Measurements from ENCODE around the gene MED10. TPM values are rescaled to one million over a fixed set of nuclear protein-coding genes. Genes with fewer than 3 reads are reported as not detected.

MED10 gene
- total and polyA plus RNA-seq, 4 experiments from 2014 or later: 61.2 to 147 (median 84.7) TPM

DNA sequence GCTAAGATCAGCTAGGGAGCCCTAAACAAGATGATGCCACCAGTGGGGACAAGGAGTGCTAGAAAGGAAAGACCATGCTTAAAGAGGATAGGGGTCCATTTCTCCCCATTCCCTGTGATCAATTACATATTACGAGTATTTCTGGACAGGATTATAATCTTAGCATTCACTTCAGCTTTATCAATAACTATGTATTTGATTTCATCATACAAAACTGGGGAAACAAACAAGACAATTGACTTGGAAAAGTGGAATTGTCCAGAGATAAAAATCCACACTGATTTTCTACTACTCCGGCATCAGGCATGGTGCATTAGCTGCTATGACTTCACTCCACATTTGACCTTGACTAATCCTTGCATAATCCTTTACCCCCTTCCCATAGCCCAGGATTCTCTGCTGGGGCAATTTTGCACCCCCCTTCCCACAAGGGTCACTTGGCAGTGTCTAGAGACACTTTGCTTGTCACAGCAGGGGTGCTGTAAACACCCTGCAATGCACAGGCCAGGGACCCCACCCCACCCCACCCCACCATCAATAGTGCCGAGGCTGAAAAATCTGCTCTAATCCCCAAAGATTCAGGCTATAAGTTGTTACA lies 40.4 kb upstream of the MED10 start:
- Histone ChIP-seq H3K27me3 (ENCODE audit: insufficient read depth, low read length) (no peaks in the 10 kb centered on the region), H3K36me3 (ENCODE audit: insufficient read depth, low read length) (no peaks in the 10 kb centered on the region), H3K9me3 (ENCODE audit: control insufficient read depth in 1 of 2, low read length in 2 of 2) (no peaks in the 10 kb centered on the region), H3K4me3 (ENCODE audit: low read length in 2 of 2) (no peak overlapping the region), H3K4me1 (ENCODE audit: insufficient read depth, low read length) (no peaks in the 10 kb centered on the region), H3K27ac (ENCODE audit: low read depth, low read length) (no peak overlapping the region)
- intact Hi-C loops (cut with micrococcal nuclease): no loop called here
- Mint-ChIP-seq H3K9me3 (no peaks in the 10 kb centered on the region), H3K36me3 (no peaks in the 10 kb centered on the region), H3K4me1 (no peaks in the 10 kb centered on the region), H3K27ac (no peak overlapping the region), H3K4me3 (no peak overlapping the region), H3K27me3 (peaks cover 5% of the 10 kb centered on the region in 2 donors)
- DNase-seq: no peak
- ChIA-PET CTCF (ENCODE audit: partially characterized antibody) (no interaction called here), POLR2A (ENCODE audit: partially characterized antibody) (no interaction called here)

DNA sequence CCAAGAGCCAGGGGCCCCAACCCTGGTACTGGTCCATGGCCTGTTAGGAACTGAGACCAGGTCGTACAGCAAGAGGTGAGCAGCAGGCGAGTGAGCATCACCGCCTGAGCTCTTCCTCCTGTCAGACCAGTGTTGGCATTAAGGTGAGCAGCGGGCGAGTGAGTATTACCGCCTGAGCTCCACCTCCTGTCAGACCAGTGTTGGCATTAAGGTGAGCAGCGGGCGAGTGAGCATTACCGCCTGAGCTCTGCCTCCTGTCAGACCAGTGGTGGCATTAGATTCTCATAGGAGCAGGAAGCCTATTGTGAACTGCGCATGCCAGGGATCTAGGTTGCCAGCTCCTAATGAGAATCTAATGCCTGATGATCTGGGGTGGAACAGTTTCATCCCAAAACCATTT lies 39.3 kb upstream of the MED10 start:
- no peaks in the 10 kb centered on the region for H3K4me1 ChIP-seq (ENCODE audit: insufficient read depth, low read length)
- CTCF ChIA-PET (ENCODE audit: partially characterized antibody): no interaction called here
- H3K9me3 Mint-ChIP-seq: no peaks in the 10 kb centered on the region
- H3K27me3 ChIP-seq (ENCODE audit: insufficient read depth, low read length): no peaks in the 10 kb centered on the region
- intact Hi-C loops (cut with micrococcal nuclease): no loop called here
- no peaks in the 10 kb centered on the region for H3K36me3 Mint-ChIP-seq
- no peak overlapping the region for H3K4me3 ChIP-seq (ENCODE audit: low read length in 2 of 2)
- POLR2A ChIA-PET (ENCODE audit: partially characterized antibody): interaction anchor here (0.7 kb wide), 1 partner anchor 44 kb away, joined by 4 read pairs; no protein-coding TSS in a partner anchor
- H3K27ac Mint-ChIP-seq: no peak overlapping the region
- no peaks in the 10 kb centered on the region for H3K36me3 ChIP-seq (ENCODE audit: insufficient read depth, low read length)
- no peak overlapping the region for H3K4me3 Mint-ChIP-seq
- H3K9me3 ChIP-seq (ENCODE audit: control insufficient read depth in 1 of 2, low read length in 2 of 2): no peaks in the 10 kb centered on the region
- no peaks in the 10 kb centered on the region for H3K4me1 Mint-ChIP-seq
- no peak overlapping the region for H3K27ac ChIP-seq (ENCODE audit: low read depth, low read length)
- peaks cover 4 to 5% of the 10 kb centered on the region in 2 donors for H3K27me3 Mint-ChIP-seq
- DNase-seq: no peak

DNA sequence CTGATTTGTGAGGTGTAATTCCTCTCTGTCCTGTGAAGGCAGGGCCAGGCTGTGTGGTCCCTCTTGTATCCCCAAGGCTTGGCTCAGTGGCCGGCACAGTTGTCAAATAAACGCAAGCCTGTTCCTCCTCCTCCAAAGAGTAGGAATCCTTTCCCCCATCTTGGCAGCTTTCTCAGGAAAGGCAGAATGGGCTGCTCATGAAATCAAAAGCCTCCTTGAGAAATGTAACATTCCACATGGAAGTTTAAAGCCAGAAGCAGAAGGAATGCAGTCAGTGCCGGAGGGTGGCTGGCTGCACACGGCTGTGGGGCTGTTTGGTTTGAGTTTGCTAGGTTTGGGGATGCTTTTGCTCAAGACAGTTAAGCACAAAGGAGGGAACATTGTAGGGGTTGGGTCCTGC lies 34.5 kb upstream of the MED10 start:
- Mint-ChIP-seq H3K27me3 (peaks cover 1 to 15% of the 10 kb centered on the region in 2 donors), H3K4me3 (no peak overlapping the region)

DNA sequence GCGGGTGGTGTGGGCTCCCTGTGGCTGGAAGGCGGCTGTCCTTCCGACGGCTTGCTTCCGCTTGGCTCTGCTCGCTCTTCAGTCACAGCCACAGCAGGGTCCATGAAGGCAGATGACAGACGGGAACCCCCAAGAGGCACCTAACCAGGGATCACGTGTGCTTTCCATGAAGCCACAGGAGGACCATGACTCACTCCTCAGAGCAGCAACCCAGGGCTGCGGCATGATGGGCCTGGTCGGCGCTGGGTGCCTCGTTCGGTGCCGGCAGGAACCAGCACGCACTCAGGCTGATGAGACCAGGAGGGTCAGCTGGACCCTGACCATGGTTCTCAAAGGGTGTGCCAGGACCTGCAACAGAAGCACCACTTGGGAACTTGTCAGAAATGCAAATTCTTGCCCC lies 32.8 kb upstream of the MED10 start:
- no peak overlapping the region for H3K27ac Mint-ChIP-seq
- peaks cover 0 to 4% (median 0%) of the 10 kb centered on the region in 8 donors for H3K9me3 Mint-ChIP-seq
- H3K4me1 ChIP-seq (ENCODE audit: insufficient read depth, low read length): no peaks in the 10 kb centered on the region
- ChIA-PET POLR2A (ENCODE audit: partially characterized antibody) (no interaction called here), CTCF (ENCODE audit: partially characterized antibody) (no interaction called here)
- H3K4me3 Mint-ChIP-seq: no peak overlapping the region
- no peak overlapping the region for H3K4me3 ChIP-seq (ENCODE audit: low read length in 2 of 2)
- H3K27me3 Mint-ChIP-seq: peaks cover 3 to 15% of the 10 kb centered on the region in 2 donors
- no peaks in the 10 kb centered on the region for H3K4me1 Mint-ChIP-seq
- no peaks in the 10 kb centered on the region for H3K9me3 ChIP-seq (ENCODE audit: control insufficient read depth in 1 of 2, low read length in 2 of 2)
- H3K27ac ChIP-seq (ENCODE audit: low read depth, low read length): no peak overlapping the region
- H3K36me3 Mint-ChIP-seq: no peaks in the 10 kb centered on the region
- no peak for DNase-seq
- H3K36me3 ChIP-seq (ENCODE audit: insufficient read depth, low read length): no peaks in the 10 kb centered on the region
- intact Hi-C loops (cut with micrococcal nuclease): no loop called here
- H3K27me3 ChIP-seq (ENCODE audit: insufficient read depth, low read length): peaks cover 3% of the 10 kb centered on the region

More for the DNA sequence above, 34.5 kb upstream of the MED10 start:
- intact Hi-C loops (cut with micrococcal nuclease): no loop called here
- Histone ChIP-seq H3K27ac (ENCODE audit: low read depth, low read length) (no peak overlapping the region), H3K4me3 (ENCODE audit: low read length in 2 of 2) (no peak overlapping the region), H3K4me1 (ENCODE audit: insufficient read depth, low read length) (no peaks in the 10 kb centered on the region), H3K9me3 (ENCODE audit: control insufficient read depth in 1 of 2, low read length in 2 of 2) (no peaks in the 10 kb centered on the region), H3K36me3 (ENCODE audit: insufficient read depth, low read length) (no peaks in the 10 kb centered on the region), H3K27me3 (ENCODE audit: insufficient read depth, low read length) (peaks cover 1% of the 10 kb centered on the region)
- H3K36me3 Mint-ChIP-seq: no peaks in the 10 kb centered on the region
- DNase-seq: no peak
- POLR2A ChIA-PET (ENCODE audit: partially characterized antibody): no interaction called here
- H3K4me1 Mint-ChIP-seq: no peaks in the 10 kb centered on the region
- CTCF ChIA-PET (ENCODE audit: partially characterized antibody): no interaction called here
- no peak overlapping the region for H3K27ac Mint-ChIP-seq
- H3K9me3 Mint-ChIP-seq: peaks cover 0 to 4% (median 0%) of the 10 kb centered on the region in 8 donors

DNA sequence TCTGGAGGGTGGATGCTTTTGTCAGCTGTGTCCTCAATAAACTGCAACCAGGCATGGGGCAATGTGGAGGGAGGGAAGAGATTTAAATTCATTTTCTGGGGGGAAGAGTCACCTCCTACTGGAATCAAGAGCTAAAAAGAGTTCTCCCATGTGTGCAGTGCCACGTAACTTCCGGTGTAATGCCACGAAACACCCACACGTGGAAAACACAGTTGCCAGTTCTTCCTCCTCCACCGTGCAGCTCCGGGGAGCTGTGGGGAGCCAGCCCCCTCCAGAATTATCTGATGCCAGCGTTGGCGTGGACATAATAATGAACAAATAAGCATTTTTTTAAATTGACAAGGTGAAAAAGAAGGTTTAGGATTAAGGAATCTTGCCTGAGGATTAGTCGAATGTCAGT lies 32.1 kb upstream of the MED10 start:
- intact Hi-C loops (cut with micrococcal nuclease): no loop called here
- Mint-ChIP-seq H3K27me3 (peaks cover 3 to 13% of the 10 kb centered on the region in 2 donors), H3K27ac (no peak overlapping the region), H3K4me3 (no peak overlapping the region), H3K9me3 (peaks cover 0 to 4% (median 0%) of the 10 kb centered on the region in 8 donors), H3K4me1 (no peaks in the 10 kb centered on the region), H3K36me3 (no peaks in the 10 kb centered on the region)
- Histone ChIP-seq H3K27me3 (ENCODE audit: insufficient read depth, low read length) (peaks cover 3% of the 10 kb centered on the region), H3K9me3 (ENCODE audit: control insufficient read depth in 1 of 2, low read length in 2 of 2) (no peaks in the 10 kb centered on the region), H3K27ac (ENCODE audit: low read depth, low read length) (no peak overlapping the region), H3K4me1 (ENCODE audit: insufficient read depth, low read length) (no peaks in the 10 kb centered on the region), H3K4me3 (ENCODE audit: low read length in 2 of 2) (no peak overlapping the region), H3K36me3 (ENCODE audit: insufficient read depth, low read length) (no peaks in the 10 kb centered on the region)
- ChIA-PET CTCF (ENCODE audit: partially characterized antibody) (no interaction called here), POLR2A (ENCODE audit: partially characterized antibody) (no interaction called here)
- DNase-seq: no peak

DNA sequence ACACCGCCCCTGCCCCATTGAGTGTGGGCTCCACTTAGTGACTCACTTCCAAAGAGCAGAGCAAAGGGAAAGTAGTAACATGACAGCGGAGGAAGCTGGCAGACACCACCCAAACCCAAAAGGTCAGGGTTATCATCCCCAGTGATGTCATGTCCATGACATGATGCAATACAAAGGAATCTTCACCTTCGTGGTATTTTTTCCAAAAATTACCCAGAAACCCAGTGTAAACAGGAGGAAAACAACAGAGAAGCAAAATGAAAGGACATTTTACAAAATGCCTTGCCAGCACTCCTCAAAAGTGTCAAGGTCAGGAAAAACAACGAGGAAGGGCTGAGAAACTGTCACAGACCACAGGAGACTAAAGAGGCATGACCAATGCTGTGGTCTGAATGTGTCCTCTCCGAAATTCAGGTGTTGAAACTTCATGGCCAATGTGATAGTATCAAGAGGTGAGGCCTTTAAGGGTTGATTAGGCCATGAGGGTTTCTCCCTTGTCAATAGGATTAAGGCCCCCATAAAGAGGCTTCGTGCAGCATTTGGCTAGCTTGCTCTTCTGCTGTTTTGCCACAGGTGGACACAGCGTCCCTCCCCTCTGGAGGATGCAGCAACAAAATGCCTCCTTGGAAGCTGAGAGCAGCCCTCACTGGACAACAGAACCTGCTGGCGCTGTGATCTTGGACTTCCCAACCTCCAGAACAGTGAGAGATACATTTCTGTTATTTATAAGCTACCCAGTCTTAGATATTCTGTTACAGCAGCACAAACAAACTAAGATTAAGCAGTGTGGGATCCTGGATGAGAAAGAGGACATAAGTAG lies 30.5 kb upstream of the MED10 start:
- Histone ChIP-seq H3K36me3 (ENCODE audit: insufficient read depth, low read length) (no peaks in the 10 kb centered on the region), H3K27me3 (ENCODE audit: insufficient read depth, low read length) (peaks cover 3% of the 10 kb centered on the region), H3K9me3 (ENCODE audit: control insufficient read depth in 1 of 2, low read length in 2 of 2) (no peaks in the 10 kb centered on the region), H3K27ac (ENCODE audit: low read depth, low read length) (no peak overlapping the region), H3K4me1 (ENCODE audit: insufficient read depth, low read length) (no peaks in the 10 kb centered on the region), H3K4me3 (ENCODE audit: low read length in 2 of 2) (no peak overlapping the region)
- no peak overlapping the region for H3K4me3 Mint-ChIP-seq
- intact Hi-C loops (cut with micrococcal nuclease): no loop called here
- ChIA-PET CTCF (ENCODE audit: partially characterized antibody) (no interaction called here), POLR2A (ENCODE audit: partially characterized antibody) (no interaction called here)
- H3K27ac Mint-ChIP-seq: no peak overlapping the region
- peaks cover 3 to 14% of the 10 kb centered on the region in 2 donors for H3K27me3 Mint-ChIP-seq
- no peaks in the 10 kb centered on the region for H3K4me1 Mint-ChIP-seq
- DNase-seq: no peak
- no peaks in the 10 kb centered on the region for H3K36me3 Mint-ChIP-seq
- H3K9me3 Mint-ChIP-seq: peaks cover 0 to 4% (median 0%) of the 10 kb centered on the region in 8 donors

DNA sequence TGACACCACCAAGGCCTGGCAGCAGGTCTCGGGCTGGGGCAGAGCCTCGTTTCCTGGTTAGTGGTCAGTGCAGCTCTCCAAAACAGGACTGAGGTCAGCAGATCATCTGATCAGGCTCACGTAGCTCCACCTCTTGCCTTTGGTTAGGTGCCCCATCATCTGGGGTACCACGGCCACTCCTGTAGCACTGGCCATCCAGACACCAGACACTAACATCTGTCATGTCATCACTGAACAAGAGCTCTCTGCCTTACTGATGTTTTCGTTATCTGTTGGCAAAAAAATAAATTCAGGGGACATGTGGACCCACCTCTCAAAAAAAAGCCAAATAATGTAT lies 29.9 kb upstream of the MED10 start:
- no peak overlapping the region for H3K4me3 ChIP-seq (ENCODE audit: low read length in 2 of 2)
- no peaks in the 10 kb centered on the region for H3K4me1 Mint-ChIP-seq
- intact Hi-C loops (cut with micrococcal nuclease): no loop called here
- no peak for DNase-seq
- no peak overlapping the region for H3K4me3 Mint-ChIP-seq
- ChIA-PET POLR2A (ENCODE audit: partially characterized antibody) (no interaction called here), CTCF (ENCODE audit: partially characterized antibody) (no interaction called here)
- H3K27ac ChIP-seq (ENCODE audit: low read depth, low read length): no peak overlapping the region
- H3K36me3 Mint-ChIP-seq: no peaks in the 10 kb centered on the region
- H3K4me1 ChIP-seq (ENCODE audit: insufficient read depth, low read length): no peaks in the 10 kb centered on the region
- peaks cover 3 to 16% of the 10 kb centered on the region in 2 donors for H3K27me3 Mint-ChIP-seq
- H3K9me3 Mint-ChIP-seq: peaks cover 0 to 4% (median 0%) of the 10 kb centered on the region in 8 donors
- H3K9me3 ChIP-seq (ENCODE audit: control insufficient read depth in 1 of 2, low read length in 2 of 2): no peaks in the 10 kb centered on the region
- peaks cover 3% of the 10 kb centered on the region for H3K27me3 ChIP-seq (ENCODE audit: insufficient read depth, low read length)
- no peaks in the 10 kb centered on the region for H3K36me3 ChIP-seq (ENCODE audit: insufficient read depth, low read length)
- H3K27ac Mint-ChIP-seq: no peak overlapping the region

All from CD4-positive, alpha-beta memory T cell (primary cell).